Lower lobe of right lung (tissue), 2 donors: ENCODE measurements around the gene LIMK1. TPM values are rescaled to one million over a fixed set of nuclear protein-coding genes. Genes with fewer than 3 reads are reported as not detected.

ENCODE experiments used
- ATAC-seq, 2 donors: fragments of 200-7000 bp; cut with Tn5 transposase; one replicate each; pipeline ENCODE4 v1.9.1; 2020 to 2022; ENCODE audit warnings: mild to moderate bottlenecking in 2 of 2, moderate library complexity in 2 of 2
- DNase-seq: peaks from one replicate; pipeline ENCODE4 v3.0.0-alpha.2; 2020
- H3K27ac ChIP-seq: fragments of 200-600 bp; one replicate; pipeline ENCODE4 v1.8.0; 2022
- H3K27me3 ChIP-seq: fragments of 200-600 bp; one replicate; pipeline ENCODE4 v1.8.0; 2022; ENCODE audit warnings: low read depth
- H3K36me3 ChIP-seq: fragments of 200-600 bp; one replicate; pipeline ENCODE4 v1.8.0; 2022; ENCODE audit warnings: mild to moderate bottlenecking
- H3K4me1 ChIP-seq: fragments of 200-600 bp; one replicate; pipeline ENCODE4 v1.8.0; 2022
- H3K4me3 ChIP-seq: fragments of 200-600 bp; one replicate; pipeline ENCODE4 v1.8.0; 2022; ENCODE audit warnings: mild to moderate bottlenecking
- H3K9me3 ChIP-seq: fragments of 200-600 bp; one replicate; pipeline ENCODE4 v1.8.0; 2022
- CTCF ChIP-seq: fragments of 200-600 bp; IDR thresholded peaks from one replicate; pipeline ENCODE4 v1.8.0; 2022; ENCODE audit warnings: antibody characterized with exemption, mild to moderate bottlenecking
- intact Hi-C: fragments of 100-400 bp; cut with DNase I; formaldehyde crosslinking; loops from one replicate; pipeline ENCODE4 v1.11.0; 2022
- total RNA-seq: library from RNA; stranded (reverse); fragmentation: NEBNext Ultra II Directional; extraction: Animal tissue kit (Norgen Biotek cat#: 25700); gene quantifications from one replicate; pipeline ENCODE4 v1.2.1, GENCODE V29; 2021
- donor health status: DM: no; HTN: yes; CAD: no; lungs with severe emphysema.

The LIMK1 gene
- total RNA-seq, 1 donor from 2014 or later = 48.6 TPM

GRCh38 chr7:74126220-74126880 lies 42.7 kb downstream of the LIMK1 start:
- ATAC-seq (no peak), DNase-seq (no peak)
- H3K27ac ChIP-seq = no peak overlapping the region
- no peak for TF ChIP-seq CTCF
- no peaks in the 10 kb centered on the region for H3K4me1 ChIP-seq
- no peak overlapping the region for H3K4me3 ChIP-seq
- H3K36me3 ChIP-seq = peaks cover 6% of the 10 kb centered on the region
- H3K27me3 ChIP-seq = no peaks in the 10 kb centered on the region
- no peaks in the 10 kb centered on the region for H3K9me3 ChIP-seq
- intact Hi-C loops = no loop called here

GRCh38 chr7:74129887-74130286 lies 46.3 kb downstream of the LIMK1 start:
- ATAC-seq = no peak
- TF ChIP-seq CTCF = no peak
- Histone ChIP-seq H3K36me3 (no peaks in the 10 kb centered on the region), H3K4me1 (no peaks in the 10 kb centered on the region), H3K27me3 (no peaks in the 10 kb centered on the region), H3K4me3 (no peak overlapping the region), H3K9me3 (no peaks in the 10 kb centered on the region), H3K27ac (no peak overlapping the region)
- DNase-seq = no peak
- intact Hi-C loops = no loop called here

- intact Hi-C loops = no loop called here
- DNase-seq (no peak), ATAC-seq (no peak)
- Histone ChIP-seq H3K27me3 (no peaks in the 10 kb centered on the region), H3K4me3 (no peak overlapping the region), H3K27ac (no peak overlapping the region), H3K36me3 (no peaks in the 10 kb centered on the region), H3K4me1 (no peaks in the 10 kb centered on the region), H3K9me3 (no peaks in the 10 kb centered on the region)
- no peak for TF ChIP-seq CTCF
These were observed 46.9 kb downstream of the LIMK1 start for GRCh38 chr7:74130518-74130917.

GRCh38 chr7:74134117-74134620 lies 50.6 kb downstream of the LIMK1 start:
- no peaks in the 10 kb centered on the region for H3K9me3 ChIP-seq
- no peaks in the 10 kb centered on the region for H3K27me3 ChIP-seq
- peak; percentile 29 to 86 for ATAC-seq
- H3K36me3 ChIP-seq = no peaks in the 10 kb centered on the region
- H3K4me3 ChIP-seq = no peak overlapping the region
- no peak overlapping the region for H3K27ac ChIP-seq
- TF ChIP-seq CTCF = no peak
- no peak for DNase-seq
- H3K4me1 ChIP-seq = no peaks in the 10 kb centered on the region
- intact Hi-C loops = no loop called here

- Histone ChIP-seq H3K27me3 (no peaks in the 10 kb centered on the region), H3K9me3 (no peaks in the 10 kb centered on the region), H3K4me1 (no peaks in the 10 kb centered on the region), H3K27ac (no peak overlapping the region), H3K4me3 (no peak overlapping the region), H3K36me3 (no peaks in the 10 kb centered on the region)
- TF ChIP-seq CTCF = no peak
- ATAC-seq (no peak), DNase-seq (no peak)
- intact Hi-C loops = no loop called here
These were observed 54.8 kb downstream of the LIMK1 start for GRCh38 chr7:74138334-74138867.
